Ramos (cell line): ENCODE data around the gene CFAP157.

ENCODE experiments used
- in situ Hi-C: fragments of 300-500 bp; cut with MboI; formaldehyde crosslinking; loops from one replicate; pipeline ENCODE4 v1.14.3; 2022; ENCODE audit warnings: low sequenced_read_pairs; ENCODE audit not compliant: unreplicated experiment

The CFAP157 gene

DNA sequence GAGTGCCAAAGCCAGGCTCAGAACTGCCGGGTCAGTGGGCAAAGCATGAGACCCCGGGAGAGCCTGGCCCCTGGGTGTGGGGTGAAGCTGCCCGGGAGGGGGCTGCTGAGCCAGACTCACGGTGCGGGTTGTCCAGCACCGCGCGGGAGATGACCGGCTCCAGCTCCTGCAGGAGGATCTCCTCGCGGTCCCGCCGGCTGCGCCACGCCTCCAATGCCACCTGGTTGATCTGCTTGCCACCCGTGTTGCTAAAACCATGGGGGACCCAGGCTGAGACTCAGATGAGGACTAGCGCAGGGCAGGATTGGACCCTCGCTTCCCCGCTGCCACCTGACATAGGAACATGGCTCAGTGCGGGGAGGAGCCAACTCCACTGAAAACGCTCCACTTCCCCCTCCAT, 25.7 kb downstream of the CFAP157 start:
- in situ Hi-C loops, result loop anchor here (5.0 to 10.0 kb wide), 2 partner anchors 132 to 230 kb away; no protein-coding TSS in a partner anchor

DNA sequence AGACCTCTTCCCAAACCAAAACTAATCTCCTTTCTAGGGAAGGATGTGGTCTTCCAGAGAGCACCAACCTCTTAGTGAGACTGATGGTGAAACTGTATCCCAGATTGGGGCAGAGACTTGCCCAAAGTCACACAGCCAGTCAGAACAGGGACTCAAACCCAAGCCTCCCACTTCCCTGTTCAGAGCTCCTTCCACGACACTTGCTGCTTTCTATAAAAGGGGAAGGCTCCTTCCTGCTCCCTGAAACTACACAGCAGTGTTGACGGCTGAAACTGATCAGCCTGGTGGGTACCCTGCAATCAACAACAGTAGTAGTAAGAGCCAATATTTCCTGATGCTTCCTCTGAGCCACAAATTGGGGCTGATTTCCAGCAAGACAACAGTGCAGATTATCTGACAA, 26.8 kb downstream of the CFAP157 start:
- in situ Hi-C loops, result loop anchor here (5.0 to 10.0 kb wide), 2 partner anchors 131 to 231 kb away; no protein-coding TSS in a partner anchor

DNA sequence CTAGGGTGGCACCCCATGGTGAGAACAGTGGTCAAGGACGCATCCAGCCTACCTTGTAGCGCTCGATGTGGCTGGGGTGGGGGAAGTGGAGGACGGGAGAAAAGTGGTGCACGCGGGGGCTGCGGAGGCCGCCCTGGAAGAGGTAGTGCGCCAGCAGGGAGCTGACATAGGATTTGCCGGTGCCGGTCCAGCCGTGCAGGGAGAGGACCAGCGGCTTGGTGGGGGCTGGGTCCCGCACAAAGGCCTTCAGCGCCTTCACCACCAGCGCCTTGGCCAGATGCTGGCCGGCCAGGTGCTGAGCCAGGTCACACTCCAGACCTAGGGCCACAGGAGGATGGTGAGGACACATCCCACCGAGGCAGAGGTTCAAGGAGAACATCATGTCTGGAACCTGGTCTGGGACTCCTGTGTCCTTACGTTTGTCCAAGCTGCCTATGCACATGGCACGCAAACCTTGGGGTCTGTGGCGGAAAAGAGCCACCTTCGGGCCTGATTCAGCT, 27.5 kb downstream of the CFAP157 start:
- in situ Hi-C loops, result loop anchor here (5.0 to 10.0 kb wide), 2 partner anchors 131 to 232 kb away; no protein-coding TSS in a partner anchor

DNA sequence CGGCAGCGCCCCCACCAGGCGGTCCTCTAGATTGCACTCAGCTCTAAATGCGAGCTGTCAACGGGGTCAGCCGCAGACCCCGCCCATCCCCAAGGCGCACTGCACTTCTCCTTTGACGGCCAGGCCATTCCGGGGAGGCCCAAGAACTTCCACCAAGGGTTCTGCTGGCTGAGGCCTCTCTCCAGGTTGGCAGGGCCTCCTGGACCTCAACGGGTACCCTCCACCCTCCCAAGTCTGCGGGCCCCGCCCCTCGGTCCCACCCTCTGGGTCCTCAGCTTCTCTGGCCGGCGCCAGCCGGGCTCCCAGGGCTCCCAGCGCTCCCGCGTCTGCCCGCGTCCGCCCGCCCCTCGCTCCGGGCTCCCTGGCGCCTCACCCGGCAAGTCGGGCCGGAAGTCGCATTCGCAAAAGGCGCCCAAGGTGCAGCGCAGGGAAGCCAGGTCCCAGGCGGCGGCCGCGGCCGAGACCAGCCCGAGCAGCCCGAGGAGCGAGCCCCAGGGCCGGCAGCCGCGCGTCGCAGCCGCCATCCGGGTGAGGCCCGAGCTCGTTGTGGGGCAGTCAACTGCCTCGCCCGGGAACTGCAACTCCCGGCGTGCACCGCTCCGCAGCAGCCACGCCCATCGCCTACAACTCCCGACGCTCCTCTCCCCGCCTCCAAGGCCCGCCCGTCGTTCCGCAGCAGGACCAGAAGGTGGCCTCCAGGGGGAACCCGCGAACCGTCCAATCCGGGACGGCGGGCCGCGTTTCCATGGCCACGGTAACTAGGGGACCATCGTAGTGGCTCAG, 28.1 kb downstream of the CFAP157 start, which contains the start of gene TOR2A:
Gene TOR2A, minus strand, starts transcription at position 548 of the 783 bp plus-strand sequence. Its CDS starts 24 bp downstream, at position 524.
- in situ Hi-C loops, result loop anchor here (5.0 to 10.0 kb wide), 2 partner anchors 130 to 233 kb away; no protein-coding TSS in a partner anchor

DNA sequence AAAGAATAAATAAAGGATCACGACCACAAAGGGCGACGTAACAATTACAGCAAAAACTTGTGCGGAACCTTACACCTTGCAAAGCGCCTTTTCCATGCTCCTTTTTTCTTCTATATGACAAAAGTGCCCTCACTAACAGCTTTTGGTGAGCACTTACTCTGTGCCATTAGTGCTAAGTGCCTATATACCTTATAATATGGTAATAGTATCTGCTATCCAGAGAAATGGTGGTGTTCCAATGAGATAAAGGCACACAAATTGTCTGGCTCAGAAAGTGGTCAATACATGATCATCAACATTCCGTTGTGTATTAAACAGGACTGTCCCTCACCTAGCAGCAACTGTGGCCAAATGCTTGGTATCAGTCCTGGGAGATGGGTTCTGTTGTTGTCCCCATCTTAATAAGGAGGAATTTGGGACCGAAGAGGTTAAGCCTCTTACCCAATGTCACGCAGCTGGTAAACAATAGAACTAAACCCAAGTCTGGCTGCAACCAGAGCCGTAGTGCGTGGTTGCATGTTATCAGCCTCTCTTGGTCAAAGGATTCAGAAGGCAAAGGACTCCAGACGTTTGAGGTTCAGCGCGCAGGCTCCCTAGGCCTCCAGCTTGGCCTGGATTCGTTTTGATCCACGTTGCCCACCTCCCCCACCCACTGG, 28.9 kb downstream of the CFAP157 start:
- in situ Hi-C loops, result loop anchor here (10.0 kb wide), 1 partner anchor 129 kb away; no protein-coding TSS in a partner anchor

DNA sequence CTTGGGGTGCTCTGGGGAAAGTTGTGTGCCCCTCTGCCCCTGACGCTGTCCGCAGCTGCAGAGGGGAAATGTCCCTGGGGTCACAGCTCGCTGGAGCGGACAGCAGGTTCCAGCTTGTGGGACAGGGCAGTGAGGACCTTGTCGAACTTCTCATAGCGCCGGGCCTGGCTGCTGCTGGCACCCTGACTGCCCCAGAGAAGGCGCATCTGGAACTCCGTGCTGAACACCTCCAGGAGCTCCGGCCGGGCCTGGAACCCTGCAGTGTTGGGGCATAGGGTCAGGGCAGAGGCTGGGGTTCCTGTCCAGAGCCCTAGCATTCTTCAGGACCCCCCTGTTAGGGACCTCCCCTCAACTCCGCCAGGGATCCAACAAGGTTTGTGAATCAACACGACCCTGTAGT, 31.9 kb downstream of the CFAP157 start:
- in situ Hi-C loops, result loop anchor here (10.0 kb wide), 1 partner anchor 126 kb away; no protein-coding TSS in a partner anchor

DNA sequence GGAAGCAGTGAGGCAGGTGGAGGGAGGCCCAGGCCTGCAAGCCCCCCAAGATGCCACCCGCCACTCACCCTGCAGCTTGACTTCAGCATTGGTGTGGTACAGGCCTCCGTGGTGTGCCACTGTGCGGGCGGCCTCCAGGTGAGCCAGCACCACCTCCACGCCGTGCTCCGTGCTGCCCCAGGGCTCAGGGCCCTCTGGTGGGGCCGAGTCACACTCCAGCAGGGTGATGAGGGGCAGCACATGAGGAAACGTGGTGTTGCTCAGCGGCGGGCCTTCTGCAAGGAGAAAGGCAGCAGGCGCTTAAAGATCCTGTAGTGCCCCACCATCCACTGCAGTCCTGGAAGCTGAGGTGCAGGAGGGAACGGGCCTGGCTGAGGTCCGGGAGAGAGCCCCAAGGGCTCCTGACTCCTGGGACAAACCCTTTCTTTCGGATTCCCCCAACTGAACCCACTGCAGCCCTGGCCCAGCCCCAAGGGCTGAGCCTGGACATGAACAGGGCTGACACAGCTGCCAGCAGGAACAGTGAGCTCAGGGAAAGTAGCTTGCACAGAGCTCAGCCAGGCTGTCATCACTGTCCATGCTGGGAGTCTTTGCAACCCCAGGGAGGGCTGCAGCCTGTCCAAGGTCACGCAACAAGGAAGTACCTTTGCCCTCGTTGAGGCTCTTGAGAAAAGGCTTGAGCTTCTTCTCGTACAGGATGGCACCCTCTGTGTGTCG, 33.0 kb downstream of the CFAP157 start:
- in situ Hi-C loops, result loop anchor here (10.0 kb wide), 1 partner anchor 125 kb away; no protein-coding TSS in a partner anchor

DNA sequence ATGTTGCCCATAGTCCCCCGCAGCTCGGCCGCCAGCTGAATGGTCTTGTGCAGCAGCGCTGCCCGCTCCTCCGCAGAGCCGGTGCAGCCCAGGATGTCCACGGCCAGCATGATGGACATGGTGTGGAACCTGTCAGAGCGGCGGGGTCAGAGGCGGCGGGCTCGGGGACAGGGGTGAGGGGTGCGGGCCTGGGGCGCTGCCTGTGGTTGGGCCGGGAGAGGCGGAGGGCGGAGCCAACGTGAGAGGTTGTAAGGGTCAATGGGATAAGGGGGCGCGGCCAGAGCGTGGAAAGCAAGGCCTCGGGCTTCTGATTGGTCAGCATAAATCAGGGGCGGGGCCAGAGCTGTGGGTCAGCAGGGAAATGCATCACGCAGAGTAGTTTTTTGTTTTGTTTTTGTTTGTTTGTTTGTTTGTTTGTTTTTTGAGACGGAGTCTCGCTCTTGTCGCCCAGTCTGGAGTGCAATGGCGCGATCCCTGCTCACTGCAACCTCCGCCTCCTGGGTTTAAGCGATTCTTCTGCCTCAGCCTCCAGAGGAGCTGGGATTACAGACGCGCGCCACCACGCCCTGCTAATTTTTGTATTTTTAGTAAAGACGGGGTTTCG, 35.1 kb downstream of the CFAP157 start:
- in situ Hi-C loops, result no loop called here

DNA sequence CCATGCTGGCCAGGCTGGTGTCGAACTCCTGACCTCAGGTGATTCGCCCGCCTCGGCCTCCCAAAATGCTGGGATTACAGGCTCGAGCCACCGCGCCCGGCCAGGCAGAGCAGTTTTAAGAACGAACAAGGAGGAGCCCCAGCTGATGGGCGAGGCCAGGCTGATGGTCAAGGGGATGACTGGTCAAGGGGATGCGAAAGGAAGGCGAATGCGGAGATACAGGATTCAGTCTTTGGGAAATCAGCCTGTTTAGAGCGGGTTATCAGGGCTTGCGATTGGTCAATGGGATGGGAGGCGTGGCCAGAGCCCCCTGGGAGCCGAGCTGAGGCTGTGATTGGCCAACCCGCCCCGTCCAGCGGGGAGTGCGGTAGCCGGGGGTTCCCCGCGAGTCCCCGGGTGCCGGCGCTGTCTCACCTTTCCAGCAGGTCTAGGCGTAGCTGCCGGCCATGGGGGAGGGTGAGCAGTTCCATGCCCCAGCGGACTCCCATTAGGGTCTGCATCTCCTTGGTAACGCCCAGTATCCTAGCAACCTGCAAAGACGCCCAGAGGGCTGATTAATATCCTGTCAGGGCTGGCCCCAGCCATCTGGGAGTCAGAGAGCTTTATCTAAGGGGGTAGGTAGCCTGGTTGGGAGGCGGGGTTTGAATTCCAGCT, 35.8 kb downstream of the CFAP157 start:
- in situ Hi-C loops, result no loop called here

DNA sequence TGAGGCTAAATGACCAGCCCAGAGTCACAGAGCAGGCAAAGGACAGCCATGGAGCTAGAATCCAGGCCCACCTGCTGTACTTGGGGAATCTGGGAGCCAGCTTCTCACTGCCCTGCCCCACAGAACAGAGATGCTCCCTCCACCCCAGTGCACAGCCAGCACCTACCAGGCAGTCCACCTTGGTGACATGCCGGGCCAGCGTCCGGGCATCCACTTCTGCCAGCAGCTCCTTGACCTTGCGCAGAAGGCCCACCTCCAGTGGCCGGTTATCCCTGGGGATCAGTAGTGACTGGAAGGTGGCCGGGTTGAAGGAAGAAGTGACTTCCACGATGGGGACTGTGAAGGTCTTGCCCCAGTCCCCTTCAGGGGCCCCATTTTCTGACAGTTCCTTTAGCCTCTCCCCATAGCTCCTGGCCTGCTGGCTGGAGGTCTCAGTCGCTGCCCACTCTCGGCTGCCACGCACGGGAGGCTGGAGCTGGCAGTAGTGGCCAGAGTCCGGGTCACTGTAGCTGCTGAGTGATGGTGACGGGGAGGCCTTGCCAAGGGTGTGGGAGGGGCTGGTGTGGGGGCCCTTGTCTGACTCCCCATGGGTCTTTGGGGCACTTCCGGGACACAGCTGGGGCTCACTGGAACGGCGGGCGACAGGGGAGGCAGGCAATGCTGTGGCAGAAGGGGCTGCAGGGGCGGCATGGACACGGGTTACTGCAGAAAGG, 37.8 kb downstream of the CFAP157 start:
- in situ Hi-C loops, result no loop called here

DNA sequence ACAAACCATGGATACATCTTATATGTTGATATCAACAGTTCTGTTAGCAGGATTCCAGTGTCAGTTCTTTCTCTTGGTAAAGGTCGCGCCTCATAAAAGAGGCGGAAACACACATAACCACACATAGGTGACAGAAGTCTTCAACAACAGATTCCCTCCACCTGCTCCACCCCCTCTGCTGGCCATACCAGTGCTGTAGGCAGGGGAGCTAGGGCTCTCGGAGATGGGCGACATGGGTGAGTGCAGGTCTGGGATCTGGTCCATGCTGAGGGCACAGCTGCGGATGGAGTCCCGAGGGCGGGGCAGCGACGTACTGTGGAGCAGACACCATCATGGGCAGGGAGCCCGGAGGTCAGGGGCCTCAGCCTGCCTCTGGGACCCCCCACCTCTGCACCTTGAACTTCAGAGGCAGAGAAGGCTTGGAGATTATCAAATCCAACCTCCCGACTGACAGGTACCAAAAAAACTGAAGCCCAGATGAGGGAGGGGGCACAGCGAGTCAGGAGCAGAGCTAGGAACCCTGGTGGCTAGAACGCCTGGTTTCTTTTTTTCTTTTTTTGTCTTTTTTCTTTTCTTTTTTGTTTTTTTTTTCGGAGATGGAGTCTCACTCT, 40.3 kb downstream of the CFAP157 start:
- in situ Hi-C loops, result no loop called here

DNA sequence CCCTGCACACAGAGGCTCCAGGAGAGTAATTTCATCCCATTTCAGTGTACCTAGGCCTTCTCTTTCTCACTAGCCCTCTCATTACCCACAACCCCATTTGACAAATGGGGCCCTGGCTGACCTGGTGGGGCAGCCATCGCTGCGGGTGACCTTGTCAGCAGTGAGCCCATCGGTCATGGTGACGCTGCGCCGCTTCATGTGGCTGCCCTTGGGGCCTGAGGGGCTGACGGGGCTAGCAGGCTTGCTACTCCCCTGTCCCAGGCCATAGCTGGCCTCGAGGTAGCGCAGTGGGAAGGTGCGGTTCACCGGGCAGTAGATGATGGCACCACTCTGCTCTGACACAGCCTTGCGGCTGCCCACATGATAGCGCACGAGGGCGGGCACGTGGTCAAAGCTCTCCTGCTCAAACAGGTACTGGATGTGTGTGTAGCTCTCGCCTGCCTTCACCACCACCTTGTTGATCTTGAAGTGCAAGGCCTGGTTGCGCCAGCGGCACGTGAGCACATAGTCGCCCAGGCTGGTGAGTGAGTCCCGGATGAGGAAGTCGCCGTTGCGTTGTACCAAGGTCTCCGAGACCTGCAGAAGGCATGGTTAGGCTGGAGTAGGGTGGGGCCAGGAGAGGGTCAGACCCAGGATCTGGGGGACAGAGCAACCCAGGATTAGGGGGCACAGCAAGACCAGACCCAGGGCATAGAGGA, 42.5 kb downstream of the CFAP157 start:
- in situ Hi-C loops, result no loop called here

DNA sequence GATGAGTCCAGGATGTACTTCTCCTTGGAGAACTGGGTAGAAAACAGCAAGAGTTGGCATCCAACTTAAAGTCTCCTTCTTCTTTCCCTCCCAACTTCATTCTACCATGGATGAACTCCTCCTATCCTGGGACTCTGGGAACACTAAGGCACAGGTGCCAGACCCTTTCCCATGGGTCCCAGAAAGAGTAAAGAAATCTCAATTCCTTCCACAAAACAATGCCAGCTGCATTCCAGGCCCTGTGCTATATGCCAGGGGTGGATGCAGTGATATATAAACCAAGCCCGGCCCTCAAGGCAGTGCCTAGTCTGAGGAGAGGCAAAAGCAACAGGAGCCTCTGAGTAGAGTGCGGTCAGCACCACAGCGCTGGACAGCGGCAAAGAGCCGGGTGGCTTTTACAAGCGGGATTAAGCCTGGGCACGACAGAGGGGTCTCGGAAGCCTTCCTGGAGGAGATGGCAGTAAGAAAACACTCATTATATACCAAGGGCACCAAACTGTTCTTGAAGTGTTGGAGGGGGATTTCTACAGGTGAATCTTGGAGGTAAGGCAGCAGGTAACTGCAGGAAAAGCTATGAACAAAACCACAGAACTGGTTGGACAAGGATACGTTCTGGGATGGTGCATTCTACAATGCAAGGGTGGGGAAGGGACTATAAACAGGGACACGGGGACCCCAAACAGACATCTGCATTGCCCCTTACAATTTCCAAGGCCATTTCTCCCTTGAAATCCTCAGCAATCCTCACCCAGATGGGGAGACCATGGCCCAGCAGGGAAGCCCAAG, 44.7 kb downstream of the CFAP157 start:
- in situ Hi-C loops, result no loop called here

DNA sequence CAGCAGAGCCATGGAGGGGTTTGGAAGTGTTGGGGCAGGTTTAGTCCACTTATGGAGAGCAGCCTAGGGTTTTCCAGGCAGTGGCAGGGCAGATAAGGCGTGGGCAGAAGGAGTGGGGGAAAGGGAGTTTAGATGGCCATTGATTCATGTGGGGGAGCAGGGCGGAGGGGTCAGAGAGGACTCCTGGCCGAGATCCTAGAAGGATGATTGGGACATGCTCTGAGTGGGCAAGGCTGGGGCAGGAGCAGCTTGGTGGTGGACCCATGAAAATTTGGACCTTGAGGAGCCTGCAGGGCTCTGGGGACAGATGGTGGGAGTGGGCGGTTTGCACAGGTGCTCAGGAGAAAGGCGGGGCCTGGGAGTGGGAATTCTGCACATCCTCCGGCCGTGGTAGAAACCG, 46.4 kb downstream of the CFAP157 start:
- in situ Hi-C loops, result no loop called here

DNA sequence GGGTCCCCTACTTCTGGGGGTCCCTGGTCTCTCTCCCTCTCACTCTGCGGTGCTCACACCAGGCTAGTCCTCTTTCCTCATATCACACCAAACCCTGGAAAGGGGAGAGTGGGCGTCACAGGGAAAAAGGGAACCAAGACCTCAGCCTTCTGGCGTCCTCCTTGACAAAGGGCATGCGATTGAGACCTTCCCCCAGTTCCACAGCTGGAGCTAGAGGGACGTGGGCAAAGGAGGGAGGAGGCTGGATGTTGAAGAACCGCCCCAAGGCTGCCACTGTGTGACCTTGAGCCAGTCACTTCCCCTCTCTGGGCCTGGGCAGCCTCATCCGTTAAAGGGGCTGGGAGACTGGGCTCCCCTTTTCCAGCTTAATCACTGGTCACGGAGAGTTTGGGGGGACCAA, 46.8 kb downstream of the CFAP157 start:
- in situ Hi-C loops, result no loop called here

DNA sequence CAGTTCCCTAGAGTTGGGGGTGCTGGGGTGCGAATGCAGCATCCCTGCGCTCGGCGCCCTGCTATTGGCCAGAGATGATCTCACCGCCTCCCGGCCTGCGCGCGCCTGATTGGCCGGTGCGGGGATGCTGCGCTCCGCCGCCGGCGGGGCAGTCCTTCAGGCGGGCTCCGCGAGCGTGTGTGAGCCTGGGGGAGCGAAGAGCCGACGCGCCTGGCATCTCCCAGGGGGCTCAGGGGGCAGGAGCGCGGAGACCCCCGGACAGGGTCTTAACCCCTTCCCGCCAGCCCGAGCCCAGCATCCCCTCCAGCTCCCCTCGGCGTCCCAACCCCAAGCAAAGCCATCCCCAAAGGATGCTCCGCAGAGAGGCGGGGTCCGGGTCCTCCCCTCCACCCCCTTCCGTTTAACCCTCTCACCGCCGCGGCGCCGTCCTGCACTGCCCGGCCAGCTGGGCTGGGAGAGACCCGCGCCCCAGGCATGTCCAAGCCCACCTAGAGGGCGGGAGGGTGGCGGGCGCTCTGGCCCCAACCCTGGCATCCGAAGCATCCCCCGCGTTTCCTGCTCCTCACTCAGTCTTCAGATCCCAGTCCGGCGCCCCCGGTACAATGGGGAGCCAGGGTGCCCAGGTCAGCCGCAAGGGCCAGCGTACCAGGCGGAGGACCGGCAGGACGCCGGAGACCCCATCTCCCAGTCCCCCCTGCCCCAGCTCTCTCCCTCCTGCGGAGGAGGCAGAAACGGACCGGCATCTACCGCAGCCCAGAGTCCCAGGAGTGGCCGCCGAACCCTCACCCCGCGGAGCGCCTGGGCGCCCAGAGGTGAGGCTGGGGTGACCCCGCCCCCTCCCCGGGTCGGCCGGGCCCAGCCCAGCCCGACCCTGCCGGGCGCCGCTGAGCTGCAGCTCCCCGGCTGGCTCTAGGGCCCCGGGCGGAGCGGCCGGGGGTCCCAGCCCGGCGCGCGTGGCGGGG, 47.6 kb downstream of the CFAP157 start:
- in situ Hi-C loops, result no loop called here
